Tibial nerve (tissue), 3 donors: ENCODE data around the gene IGFBP2.

ENCODE experiments used
- POLR2A ChIP-seq, 2 donors: fragments of 450-650 bp; IDR thresholded peaks; one replicate each; pipeline ENCODE4 v1.6.1; 2017; ENCODE audit warnings: antibody characterized with exemption in 2 of 2, mild to moderate bottlenecking in 2 of 2, moderate library complexity in 2 of 2
- TF ChIP-seq, protein P1 (sequence below), 5 experiments: fragments of 200-600 bp in 3 of 5; fragments of 450-650 bp in 2 of 5; sonication (generic) in 3 of 5; IDR thresholded peaks; one replicate each; pipeline ENCODE4 v1.5.1; 2016 to 2019; ENCODE audit warnings: antibody characterized with exemption in 5 of 5, mild to moderate bottlenecking in 3 of 5, moderate library complexity in 2 of 5

DNA sequence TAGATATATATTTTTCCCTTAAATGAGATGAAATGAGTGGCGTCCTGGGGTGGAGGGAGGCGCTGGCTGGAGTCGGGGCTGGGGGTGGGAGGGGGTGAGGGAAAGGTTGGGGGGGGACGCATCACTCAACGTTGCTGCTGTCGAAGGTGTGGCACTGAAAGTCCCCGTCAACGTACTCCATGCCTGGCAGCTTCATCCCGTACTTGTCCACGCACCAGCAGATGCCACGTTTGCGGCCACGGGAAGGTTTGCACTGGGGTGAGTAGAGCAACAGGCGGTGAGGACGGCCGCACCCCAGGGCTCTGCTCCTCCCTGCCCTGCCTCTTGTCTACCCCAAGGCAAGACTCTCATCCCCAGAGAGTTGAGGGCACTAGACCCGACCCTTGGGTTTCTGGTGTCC is 43.4 kb downstream of the IGFBP2 start:
- TF ChIP-seq POLR2A (IDR thresholded peaks at IDR 0.05) = no peak
- TF ChIP-seq, protein P1, sequence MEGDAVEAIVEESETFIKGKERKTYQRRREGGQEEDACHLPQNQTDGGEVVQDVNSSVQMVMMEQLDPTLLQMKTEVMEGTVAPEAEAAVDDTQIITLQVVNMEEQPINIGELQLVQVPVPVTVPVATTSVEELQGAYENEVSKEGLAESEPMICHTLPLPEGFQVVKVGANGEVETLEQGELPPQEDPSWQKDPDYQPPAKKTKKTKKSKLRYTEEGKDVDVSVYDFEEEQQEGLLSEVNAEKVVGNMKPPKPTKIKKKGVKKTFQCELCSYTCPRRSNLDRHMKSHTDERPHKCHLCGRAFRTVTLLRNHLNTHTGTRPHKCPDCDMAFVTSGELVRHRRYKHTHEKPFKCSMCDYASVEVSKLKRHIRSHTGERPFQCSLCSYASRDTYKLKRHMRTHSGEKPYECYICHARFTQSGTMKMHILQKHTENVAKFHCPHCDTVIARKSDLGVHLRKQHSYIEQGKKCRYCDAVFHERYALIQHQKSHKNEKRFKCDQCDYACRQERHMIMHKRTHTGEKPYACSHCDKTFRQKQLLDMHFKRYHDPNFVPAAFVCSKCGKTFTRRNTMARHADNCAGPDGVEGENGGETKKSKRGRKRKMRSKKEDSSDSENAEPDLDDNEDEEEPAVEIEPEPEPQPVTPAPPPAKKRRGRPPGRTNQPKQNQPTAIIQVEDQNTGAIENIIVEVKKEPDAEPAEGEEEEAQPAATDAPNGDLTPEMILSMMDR (IDR thresholded peaks at IDR 0.05) = no peak
